K562 (cell line): Measurements from ENCODE around the gene KCNH2.

Source experiments
- BACH1 ChIP-seq: fragments of 200-800 bp; sonication (Bioruptor generic); IDR thresholded peaks from 2 replicates; pipeline ENCODE4 v1.6.1; 2016; ENCODE audit warnings: missing genetic modification characterization, missing compliant biosample characterization
- ZBTB1 ChIP-seq: sonication (generic); formaldehyde crosslinking; IDR thresholded peaks from 2 replicates; pipeline ENCODE4 v1.8.1; 2023; ENCODE audit warnings: missing genetic modification reagents, low read depth, mild to moderate bottlenecking, borderline replicate concordance
- ZNF12 ChIP-seq: sonication (generic); formaldehyde crosslinking; IDR thresholded peaks from 2 replicates; pipeline ENCODE4 v1.4.0; 2020; ENCODE audit warnings: mild to moderate bottlenecking, missing genetic modification reagents
- ZNF239 ChIP-seq: fragments of 250-450 bp; sonication (Bioruptor Pico); IDR thresholded peaks from 2 replicates; pipeline ENCODE4 v1.4.0; 2020; ENCODE audit warnings: mild to moderate bottlenecking
- ZNF707 ChIP-seq: fragments of 250-450 bp; sonication (Bioruptor Pico); conservative IDR thresholded peaks from 2 replicates; pipeline ENCODE4 v1.8.0; 2022; ENCODE audit warnings: inconsistent platforms, mild to moderate bottlenecking, moderate library complexity
- TF ChIP-seq, protein P1 (sequence below): fragments of 450-650 bp; formaldehyde crosslinking; IDR thresholded peaks from 2 replicates; pipeline ENCODE4 v1.4.0; 2020; ENCODE audit warnings: mild to moderate bottlenecking, mixed read lengths
- TF ChIP-seq, protein P2 (sequence below): fragments of 200-800 bp; sonication (Bioruptor generic); IDR thresholded peaks from 2 replicates; pipeline ENCODE4 v1.6.1; 2016; ENCODE audit warnings: missing genetic modification characterization, missing compliant biosample characterization

DNA sequence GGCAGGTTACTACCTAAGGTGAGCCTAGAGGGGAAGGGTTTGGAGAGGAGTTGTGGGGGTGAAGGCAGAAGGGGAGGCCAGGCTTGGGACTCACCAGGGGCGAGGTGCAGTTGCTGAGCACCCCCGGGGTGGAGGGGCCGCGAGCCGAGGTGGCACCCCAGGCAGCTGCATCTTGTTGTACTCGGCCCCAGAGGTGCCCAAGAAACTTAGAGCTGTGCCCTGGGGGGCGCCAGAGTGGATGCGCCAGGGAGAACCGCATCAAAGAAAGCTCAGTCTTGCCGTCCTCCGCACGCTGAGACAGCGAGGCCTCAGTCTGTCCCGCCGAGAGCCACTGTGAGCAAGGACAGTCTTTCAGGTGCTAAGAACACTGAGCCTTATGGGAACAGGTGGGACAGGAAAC, 38.8 kb upstream of the KCNH2 start:
- no peak for TF ChIP-seq ZNF239 (CRISPR knock-in tag)
- TF ChIP-seq ZNF12 (CRISPR knock-in tag), result no peak
- TF ChIP-seq, protein P1, sequence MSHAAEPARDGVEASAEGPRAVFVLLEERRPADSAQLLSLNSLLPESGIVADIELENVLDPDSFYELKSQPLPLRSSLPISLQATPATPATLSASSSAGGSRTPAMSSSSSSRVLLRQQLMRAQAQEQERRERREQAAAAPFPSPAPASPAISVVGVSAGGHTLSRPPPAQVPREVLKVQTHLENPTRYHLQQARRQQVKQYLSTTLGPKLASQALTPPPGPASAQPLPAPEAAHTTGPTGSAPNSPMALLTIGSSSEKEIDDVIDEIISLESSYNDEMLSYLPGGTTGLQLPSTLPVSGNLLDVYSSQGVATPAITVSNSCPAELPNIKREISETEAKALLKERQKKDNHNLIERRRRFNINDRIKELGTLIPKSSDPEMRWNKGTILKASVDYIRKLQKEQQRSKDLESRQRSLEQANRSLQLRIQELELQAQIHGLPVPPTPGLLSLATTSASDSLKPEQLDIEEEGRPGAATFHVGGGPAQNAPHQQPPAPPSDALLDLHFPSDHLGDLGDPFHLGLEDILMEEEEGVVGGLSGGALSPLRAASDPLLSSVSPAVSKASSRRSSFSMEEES (CRISPR knock-in tag), result no peak
- no peak for TF ChIP-seq ZNF707 (CRISPR knock-in tag)
- TF ChIP-seq ZBTB1, result no peak
- TF ChIP-seq, protein P2, sequence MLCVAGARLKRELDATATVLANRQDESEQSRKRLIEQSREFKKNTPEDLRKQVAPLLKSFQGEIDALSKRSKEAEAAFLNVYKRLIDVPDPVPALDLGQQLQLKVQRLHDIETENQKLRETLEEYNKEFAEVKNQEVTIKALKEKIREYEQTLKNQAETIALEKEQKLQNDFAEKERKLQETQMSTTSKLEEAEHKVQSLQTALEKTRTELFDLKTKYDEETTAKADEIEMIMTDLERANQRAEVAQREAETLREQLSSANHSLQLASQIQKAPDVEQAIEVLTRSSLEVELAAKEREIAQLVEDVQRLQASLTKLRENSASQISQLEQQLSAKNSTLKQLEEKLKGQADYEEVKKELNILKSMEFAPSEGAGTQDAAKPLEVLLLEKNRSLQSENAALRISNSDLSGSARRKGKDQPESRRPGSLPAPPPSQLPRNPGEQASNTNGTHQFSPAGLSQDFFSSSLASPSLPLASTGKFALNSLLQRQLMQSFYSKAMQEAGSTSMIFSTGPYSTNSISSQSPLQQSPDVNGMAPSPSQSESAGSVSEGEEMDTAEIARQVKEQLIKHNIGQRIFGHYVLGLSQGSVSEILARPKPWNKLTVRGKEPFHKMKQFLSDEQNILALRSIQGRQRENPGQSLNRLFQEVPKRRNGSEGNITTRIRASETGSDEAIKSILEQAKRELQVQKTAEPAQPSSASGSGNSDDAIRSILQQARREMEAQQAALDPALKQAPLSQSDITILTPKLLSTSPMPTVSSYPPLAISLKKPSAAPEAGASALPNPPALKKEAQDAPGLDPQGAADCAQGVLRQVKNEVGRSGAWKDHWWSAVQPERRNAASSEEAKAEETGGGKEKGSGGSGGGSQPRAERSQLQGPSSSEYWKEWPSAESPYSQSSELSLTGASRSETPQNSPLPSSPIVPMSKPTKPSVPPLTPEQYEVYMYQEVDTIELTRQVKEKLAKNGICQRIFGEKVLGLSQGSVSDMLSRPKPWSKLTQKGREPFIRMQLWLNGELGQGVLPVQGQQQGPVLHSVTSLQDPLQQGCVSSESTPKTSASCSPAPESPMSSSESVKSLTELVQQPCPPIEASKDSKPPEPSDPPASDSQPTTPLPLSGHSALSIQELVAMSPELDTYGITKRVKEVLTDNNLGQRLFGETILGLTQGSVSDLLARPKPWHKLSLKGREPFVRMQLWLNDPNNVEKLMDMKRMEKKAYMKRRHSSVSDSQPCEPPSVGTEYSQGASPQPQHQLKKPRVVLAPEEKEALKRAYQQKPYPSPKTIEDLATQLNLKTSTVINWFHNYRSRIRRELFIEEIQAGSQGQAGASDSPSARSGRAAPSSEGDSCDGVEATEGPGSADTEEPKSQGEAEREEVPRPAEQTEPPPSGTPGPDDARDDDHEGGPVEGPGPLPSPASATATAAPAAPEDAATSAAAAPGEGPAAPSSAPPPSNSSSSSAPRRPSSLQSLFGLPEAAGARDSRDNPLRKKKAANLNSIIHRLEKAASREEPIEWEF (CRISPR knock-in tag), result no peak
- no peak for TF ChIP-seq BACH1 (tag)
